Smooth muscle cell of the brain vasculature (primary cell): Measurements from ENCODE around the gene SLC4A11.

Source experiments
- DNase-seq: peaks from one replicate; pipeline ENCODE4 v3.0.0-alpha.2; 2012; ENCODE audit warnings: low read depth, low spot score

Gene SLC4A11

DNA sequence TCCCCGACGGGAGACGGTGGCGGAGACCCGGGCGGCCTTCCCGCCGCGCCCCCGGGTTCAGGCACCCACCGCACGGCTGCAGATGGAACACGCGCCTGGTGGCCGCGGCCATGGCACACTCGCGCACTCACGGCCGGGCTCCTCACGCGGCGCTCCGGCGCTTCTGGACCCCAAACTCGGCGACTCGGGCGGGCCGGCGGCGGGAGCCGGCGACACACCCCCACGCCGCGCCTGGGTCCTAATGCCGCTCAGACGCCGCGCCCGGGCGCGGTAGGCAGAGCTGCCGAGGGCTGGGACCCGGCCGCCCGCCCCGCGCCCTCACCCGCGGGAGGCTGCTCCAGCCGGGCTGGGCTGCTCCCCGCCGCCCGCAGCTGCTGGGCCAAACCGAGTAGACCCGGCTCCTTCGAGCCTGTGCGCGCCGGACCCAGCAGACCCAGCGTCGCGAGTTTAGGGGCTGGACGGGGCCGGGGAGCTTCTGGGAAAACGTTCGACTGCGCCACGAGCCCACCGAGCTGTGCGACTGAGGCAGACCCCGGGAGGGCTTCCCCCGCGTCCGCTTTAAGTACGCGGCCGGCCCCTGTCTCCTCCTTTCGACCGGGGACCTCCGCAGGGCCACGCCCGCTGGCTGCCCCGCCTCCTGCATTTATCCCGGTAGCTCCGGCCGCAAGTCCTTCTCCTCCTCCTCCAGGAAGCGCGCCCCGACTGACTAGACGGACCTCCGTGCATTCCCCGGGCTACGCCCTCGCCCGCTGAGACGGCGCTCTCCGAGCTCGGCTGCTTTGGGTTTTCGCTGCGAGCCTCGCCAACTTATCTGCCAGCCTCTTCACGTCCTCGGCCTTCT lies at the start of gene SLC4A11:
Gene SLC4A11, minus strand, starts transcription at position 165 of the 841 bp plus-strand sequence. Its CDS starts 53 bp downstream, at position 112.
- no peak for DNase-seq

DNA sequence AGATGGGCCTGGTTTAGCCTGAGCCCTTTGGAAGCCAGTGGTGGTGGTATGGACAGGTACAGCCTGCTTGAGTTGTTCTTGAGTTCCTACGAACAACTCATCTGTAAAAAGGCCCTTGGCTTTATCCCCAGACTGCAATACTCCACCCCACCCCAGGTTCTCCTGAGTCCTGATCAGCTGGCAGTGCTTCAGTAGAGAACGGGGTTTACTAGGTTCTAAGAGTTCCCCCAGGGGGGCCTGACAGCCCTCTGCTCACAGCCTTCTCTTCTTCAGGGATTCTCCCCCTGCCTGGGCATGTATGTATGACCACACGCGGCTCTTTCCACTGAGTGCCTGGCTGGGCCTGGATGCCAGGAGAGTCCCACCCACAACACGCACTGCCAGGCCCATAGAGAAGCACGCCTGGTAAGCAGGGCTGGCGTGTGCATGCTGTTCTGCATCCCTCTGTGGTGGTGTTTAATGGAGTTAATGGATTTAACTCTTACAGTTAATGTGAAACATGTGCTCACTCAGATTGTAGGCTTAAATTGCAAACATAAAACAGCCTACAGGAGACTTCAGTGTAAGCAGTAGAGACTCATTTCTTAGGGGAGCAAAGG lies 44.3 kb upstream of the SLC4A11 start:
- DNase-seq, result no peak

DNA sequence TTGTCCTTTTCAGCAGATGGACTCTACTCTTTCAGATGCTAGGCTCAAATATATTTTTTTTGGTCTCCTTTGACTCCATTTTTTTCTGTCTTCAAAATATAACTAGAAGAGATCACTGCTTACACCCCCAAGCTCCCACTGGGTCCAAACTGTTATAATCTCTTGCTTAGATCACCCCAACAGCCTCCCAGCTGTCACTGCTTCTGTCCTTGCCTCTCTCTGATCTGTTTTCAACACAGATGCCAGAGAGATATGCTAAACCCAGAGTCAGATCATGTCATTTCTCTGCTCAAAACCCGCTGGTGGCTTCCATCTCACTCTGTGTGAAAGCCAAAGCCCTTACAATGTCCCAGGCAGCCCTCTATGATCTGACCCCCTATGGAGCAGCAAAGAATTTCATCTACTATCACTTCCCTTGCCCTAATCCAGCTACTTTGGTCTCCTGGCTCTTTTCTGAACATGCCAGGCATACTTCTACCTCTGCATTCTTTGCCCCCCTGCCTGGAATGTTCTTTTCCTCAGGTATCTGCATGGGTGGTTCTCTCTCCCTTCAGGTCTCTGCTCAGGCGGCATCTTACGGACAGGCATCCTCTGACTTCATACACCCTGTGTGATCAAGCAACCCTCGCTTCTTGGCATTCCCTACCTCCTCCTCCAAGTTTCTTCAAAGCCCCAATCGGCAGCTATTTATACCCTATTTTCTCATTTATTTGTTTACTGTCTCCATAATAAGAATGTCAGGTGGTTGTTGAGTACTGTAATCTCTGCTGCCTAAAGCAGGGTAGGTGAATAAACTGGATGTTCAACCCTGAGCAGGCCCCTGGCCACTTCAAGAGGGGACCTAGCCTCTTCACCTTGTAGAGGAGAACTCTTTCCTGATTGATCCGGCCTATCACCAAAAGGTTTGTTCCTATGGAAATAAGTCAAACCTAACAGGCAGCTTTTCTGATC lies 43.6 kb upstream of the SLC4A11 start:
- no peak for DNase-seq

DNA sequence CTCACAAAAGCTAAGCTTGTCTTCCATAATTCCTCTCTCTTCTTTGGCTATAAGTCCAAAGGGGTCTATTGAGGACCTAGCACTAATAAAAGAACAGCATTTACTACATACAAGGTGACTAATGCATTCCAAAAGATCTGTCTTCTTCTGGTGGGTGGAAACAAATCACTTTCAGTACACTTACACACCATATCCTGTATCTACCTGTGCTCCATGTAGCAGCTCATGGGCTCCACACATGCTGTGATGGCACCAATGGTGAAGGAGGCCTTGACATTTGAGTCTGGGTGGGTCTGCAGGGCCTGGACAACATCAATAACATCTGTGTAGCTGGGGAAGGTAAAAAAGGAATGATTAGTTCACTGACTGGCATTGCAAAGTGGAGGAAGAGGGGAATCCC lies 42.4 kb upstream of the SLC4A11 start:
- no peak for DNase-seq

GRCh38 chr20:3279761-3280160 lies 40.8 kb upstream of the SLC4A11 start:
- DNase-seq, result no peak

DNA sequence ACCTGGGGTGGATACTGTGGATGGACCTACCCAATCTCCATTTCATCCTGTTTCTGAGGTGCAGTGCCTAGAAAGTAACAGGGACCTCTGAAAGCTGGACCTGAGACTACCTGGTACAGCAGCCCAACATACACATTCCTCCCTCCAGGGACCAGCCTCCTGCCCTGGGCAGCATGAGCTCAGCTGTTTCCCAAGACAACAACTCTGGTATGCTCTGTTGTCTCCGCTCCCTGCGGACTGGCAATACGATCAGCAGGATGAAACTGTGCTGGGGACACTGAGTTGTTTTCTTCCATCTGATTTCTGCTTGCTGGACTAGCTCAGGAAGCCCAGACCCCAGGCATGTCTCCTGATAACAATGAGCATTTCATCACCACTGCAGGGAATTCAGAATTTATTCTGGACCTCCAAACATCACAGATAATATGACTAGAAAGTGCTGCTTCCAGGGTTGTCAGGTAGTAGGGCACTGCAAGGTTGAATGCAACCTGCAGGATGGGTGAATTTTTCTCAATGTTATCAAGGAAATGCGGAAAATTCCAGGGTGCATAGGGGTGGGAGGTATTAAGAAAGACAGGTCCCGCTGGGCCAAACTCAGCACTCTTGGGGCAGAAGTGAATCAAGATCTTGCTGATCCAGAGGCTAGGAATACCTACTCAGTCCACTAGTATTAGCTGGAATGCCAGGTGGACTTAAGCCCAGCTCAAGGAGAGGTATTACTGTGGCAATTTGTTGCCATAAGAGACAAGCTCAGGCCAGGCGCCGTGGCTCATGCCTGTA lies 38.9 kb upstream of the SLC4A11 start:
- DNase-seq, result no peak

DNA sequence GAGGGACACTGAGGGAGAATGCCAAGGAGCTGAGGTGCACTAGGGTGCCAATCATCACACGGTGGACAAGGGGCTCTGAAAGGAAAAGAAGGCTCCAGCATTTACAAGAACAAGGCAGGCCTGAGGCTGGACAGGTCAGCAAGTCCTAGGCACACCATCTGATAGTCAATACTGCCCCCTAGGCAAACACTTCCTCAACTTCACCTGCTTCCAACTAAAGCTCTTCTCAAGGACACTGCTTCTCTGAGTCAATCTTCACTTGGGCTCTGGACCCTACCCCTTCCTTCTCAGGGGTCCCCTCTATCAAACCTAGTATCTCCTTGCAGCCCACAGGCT lies 37.7 kb upstream of the SLC4A11 start:
- no peak for DNase-seq

- DNase-seq, result no peak
Measured at GRCh38 chr20:3275966-3276679, 37.1 kb upstream of the SLC4A11 start.

GRCh38 chr20:3275064-3275935 lies 36.3 kb upstream of the SLC4A11 start:
- no peak for DNase-seq

GRCh38 chr20:3273371-3273770 lies 34.4 kb upstream of the SLC4A11 start:
- no peak for DNase-seq

DNA sequence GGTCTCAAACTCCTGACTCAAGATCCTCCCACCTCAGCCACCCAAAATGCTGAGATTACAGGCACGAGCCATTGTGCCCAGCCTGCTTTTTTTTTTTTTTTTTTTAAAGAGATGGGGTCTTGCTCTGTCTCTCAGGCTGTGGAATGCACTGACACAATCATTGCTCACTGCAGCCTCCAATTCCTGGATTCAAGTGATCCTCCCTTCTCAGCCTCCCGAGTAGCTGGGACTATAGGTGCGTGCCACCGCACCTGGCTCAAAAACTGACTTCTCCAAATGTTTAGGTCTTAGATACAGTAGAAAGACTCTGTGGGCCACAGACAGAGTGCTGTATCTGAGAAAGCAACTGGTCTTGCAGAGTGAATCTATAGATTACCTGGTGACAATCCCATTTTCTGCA lies 31.1 kb upstream of the SLC4A11 start:
- no peak for DNase-seq

DNA sequence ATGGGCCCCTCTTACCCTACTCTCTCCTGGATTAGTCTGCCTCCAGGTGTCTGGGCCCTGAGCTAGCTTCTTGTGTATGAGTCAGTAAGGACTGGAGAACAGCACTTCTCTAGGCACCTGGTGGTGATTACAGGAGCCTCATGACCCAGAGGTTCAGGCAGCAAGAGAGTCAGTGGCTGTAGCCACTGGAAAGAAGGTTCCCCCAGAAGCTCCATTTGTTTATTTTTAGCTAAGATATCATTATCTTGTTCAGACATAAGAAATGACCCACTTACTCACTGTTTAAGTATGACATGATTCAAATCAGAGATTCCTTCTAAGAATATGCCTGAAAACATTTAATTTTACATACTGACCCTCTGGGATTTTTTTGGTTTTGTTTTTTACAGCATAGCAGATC lies 23.6 kb upstream of the SLC4A11 start:
- DNase-seq, result no peak

DNA sequence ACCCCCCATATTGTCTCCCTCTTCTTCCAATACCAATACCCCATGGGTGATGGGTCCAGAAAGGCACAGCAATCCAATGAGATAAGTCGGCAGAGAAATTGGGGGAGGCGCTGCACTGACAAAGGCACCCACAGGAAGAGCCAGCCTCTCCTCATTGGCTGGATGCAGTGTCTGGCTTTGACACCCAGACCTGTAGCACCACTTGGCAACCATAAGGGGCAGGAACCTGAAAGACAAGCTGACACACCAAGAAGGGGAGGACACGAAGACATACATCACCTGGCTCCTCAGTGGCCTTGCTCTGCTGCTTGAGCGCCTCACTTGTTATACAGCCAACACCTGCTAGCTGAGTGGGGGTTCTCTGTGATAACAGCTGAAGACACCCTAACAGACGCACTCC lies 19.4 kb upstream of the SLC4A11 start:
- no peak for DNase-seq

DNA sequence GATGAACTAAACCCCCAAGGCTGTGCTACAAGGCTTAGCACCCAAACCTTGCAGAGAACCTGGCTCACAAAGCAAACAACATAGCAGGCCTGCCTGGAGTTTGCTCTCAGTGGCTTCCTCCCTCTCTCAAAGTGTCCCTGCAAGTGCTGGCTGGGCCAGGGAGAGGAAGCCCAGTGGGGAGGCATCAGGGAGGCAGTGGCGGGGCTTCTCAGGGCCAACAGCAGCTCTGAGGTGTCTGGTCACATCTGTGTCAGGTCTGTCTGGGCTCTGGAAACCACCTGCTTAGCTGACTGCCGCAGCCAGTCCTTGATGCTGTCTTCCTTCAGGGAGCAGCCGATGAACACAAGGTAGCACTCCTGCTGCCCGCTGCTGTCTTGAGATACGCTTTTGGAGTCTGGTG lies 16.7 kb upstream of the SLC4A11 start:
- no peak for DNase-seq

- DNase-seq, result no peak
Measured at GRCh38 chr20:3251806-3252205, 12.8 kb upstream of the SLC4A11 start.

DNA sequence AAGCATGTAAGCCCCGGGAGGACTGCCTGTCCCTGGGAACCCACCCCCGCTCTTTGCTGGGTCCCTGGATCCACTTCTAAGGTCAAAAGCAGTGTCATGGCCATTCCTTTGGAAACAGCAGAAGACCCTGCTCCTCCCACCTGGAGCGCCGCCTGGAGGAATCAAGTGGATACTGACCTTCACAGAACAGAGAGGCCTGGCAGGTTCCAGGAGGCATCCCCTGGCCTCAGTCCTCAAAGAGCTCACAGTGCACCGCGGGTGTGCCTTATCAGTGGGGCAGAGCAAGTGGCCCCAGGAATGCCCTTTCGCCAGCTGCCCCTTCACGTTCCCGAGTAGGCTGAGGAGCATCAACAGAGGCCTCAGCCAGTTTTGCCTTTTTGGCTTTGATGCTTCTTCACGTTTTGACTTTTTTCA lies 11.1 kb upstream of the SLC4A11 start:
- DNase-seq, result no peak

GRCh38 chr20:3248993-3249347 lies 10.0 kb upstream of the SLC4A11 start:
- no peak for DNase-seq

GRCh38 chr20:3248167-3248992 lies 9.4 kb upstream of the SLC4A11 start:
- peak; percentile 12 for DNase-seq

GRCh38 chr20:3247638-3248037 lies 8.6 kb upstream of the SLC4A11 start:
- DNase-seq, result no peak
